HUES64 (cell line): Measurements from ENCODE around the gene SNX9.
A peak's percentile ranks its signal among the peaks of the same experiment; 100 is the strongest.

ENCODE experiments used
- H3K27ac ChIP-seq: 2 replicates; pipeline ENCODE4 v1.7.0; 2013; ENCODE audit warnings: low read depth, low read length, inconsistent platforms
- H3K27me3 ChIP-seq: 2 replicates; pipeline ENCODE4 v1.6.1; 2013; ENCODE audit warnings: mild to moderate bottlenecking, low read length; ENCODE audit not compliant: insufficient read depth
- H3K36me3 ChIP-seq: 2 replicates; pipeline ENCODE4 v1.6.1; 2013; ENCODE audit warnings: mild to moderate bottlenecking, low read length; ENCODE audit not compliant: insufficient read depth
- H3K4me1 ChIP-seq: 2 replicates; pipeline ENCODE4 v1.6.1; 2013; ENCODE audit warnings: mild to moderate bottlenecking, low read length, moderate library complexity; ENCODE audit not compliant: insufficient read depth
- H3K4me3 ChIP-seq: 2 replicates; pipeline ENCODE4 v1.5.1; 2013; ENCODE audit warnings: mild to moderate bottlenecking, low read length, moderate library complexity
- H3K9ac ChIP-seq: 2 replicates; pipeline ENCODE4 v1.6.1; 2013; ENCODE audit warnings: mild to moderate bottlenecking, low read depth, low read length
- H3K9me3 ChIP-seq: 2 replicates; pipeline ENCODE4 v1.6.1; 2013; ENCODE audit warnings: low read depth, low read length; ENCODE audit not compliant: insufficient read depth
- WGBS: fragments of 150-250, 120-280 bp; methylation state at CpG from one replicate; pipeline ENCODE4 v1.1.7; 2013; ENCODE audit warnings: missing lambda C conversion rate; 5-methylcytosine and 5-hydroxymethylcytosine counted together

Gene SNX9

DNA sequence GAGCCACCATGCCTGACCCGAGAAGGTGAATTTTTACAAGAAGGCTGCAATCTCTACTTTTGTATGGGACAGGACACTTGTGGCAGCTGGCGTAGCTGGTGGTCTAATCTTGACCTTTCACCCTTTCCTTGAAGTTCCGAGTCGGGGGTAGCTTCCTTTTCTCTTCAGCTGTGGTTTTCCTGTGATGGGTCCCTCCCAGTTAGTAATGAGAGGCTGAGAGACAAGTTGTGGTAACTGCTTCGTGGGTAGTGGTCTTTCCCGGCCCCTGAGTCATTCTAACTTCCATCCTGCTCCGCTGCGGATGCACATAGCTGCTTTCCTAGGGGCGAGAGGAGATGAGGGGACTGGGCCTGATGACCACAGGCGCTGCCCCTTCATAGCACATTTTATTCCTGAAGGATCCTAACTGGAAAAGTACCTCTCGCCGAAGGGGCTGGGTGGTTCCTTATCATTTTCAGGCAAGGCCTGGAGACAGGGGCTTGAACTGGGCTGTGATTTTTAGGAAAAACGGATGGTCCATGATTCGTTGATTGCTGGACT lies 161.7 kb downstream of the SNX9 start:
- WGBS: 75% methylated on average over 14 of the region's 14 CpGs
- H3K9me3 ChIP-seq: no peaks in the 10 kb centered on the region
- H3K27me3 ChIP-seq: peaks cover 22% of the 10 kb centered on the region
- H3K4me1 ChIP-seq: peaks cover 29% of the 10 kb centered on the region
- H3K4me3 ChIP-seq: no peak overlapping the region
- H3K36me3 ChIP-seq: no peaks in the 10 kb centered on the region
- no peak overlapping the region for H3K27ac ChIP-seq
- no peak overlapping the region for H3K9ac ChIP-seq

DNA sequence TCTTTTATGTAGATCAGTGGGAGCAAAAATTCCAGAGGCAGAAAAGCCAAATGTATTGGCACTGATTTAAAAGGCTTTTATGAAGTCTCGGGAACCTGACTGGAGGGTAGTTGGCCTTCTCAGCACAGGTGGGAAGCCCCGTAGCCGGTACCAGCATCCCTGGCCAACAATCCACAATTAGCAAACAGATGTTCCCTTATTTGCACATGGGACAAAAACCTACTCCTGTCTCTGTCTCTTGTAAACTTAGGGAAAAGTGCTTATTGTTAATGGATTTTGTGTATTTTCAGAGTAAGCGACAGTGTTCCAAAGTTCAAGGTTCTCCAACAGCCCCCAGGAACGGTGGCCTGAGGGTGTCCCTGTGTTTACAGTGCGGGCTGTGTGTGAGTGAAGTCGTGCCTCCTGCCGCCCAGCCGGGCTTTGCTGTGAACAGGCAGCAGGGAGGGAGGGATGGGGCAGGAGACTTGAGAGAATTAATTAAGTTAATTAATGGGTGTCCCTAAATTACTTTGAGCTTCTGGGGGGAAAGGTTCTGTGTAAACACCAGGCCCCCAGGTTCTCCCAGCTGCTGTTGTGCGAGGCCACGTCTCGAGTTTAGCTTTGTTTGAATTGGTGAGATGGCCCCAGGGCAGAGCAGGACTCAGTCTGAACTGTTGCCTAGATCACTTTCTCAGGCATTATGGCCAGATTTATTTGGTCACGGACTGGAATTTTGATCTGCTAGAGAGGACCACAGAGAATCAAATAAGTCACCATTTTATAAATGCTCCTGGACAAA lies 162.5 kb downstream of the SNX9 start:
- H3K27ac ChIP-seq: peak overlapping the region; percentile 49; the same call in 1 of the 2 replicates
- peaks cover 29% of the 10 kb centered on the region for H3K4me1 ChIP-seq
- no peaks in the 10 kb centered on the region for H3K9me3 ChIP-seq
- 0 out of 2 replicates have a peak overlapping the region, but pooled peaks have one; percentile 1 for H3K4me3 ChIP-seq
- H3K27me3 ChIP-seq: peaks cover 14% of the 10 kb centered on the region
- H3K9ac ChIP-seq: no peak overlapping the region
- 35% methylated on average over 13 of the region's 13 CpGs for WGBS
- H3K36me3 ChIP-seq: no peaks in the 10 kb centered on the region

DNA sequence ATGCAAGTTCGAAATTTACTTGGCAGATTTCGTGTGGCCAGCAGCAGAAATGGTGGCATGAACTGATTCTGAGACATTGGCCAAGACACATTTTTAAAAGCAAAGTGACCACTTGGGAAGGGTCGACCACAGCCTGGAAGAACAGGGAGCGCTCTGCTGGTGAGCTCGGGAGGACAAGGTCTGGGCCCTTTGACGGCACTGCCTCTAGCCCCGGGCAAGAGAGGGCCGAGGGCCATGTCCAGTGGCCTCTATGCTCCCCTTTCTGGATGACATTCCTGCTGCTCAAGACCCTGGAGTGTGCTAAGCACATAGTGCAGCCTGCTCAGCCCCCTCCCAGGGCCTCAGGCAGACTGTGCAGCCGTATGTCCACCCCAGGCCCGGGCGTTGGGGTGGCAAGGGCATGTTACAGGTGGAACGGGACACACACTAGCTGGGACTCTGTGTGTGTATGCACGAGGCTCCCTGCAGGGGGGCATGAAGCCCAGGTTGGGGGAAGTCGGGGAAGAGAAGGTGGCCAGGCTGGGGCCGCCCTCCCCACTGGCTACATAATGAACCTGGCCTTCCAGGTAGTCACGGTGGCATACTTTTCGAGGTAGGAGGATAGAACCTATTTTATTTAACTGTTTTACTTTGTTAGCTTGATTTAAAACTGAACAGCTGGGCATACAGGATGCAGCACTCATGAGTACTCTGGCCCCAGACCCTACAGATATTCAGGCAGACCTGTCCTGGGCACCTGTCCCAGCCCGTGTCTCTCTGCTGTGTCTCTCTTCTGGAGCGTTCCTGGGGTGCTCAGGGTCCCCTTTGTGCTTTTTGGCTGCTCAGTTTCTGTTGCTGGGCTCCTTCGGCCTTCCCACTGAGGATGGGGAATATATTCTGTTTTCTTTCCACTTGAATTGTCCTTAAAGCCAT lies 165.0 kb downstream of the SNX9 start:
- 87% methylated on average over 20 of the region's 20 CpGs for WGBS
- H3K4me3 ChIP-seq: no peak overlapping the region
- H3K4me1 ChIP-seq: peaks cover 22% of the 10 kb centered on the region
- H3K27me3 ChIP-seq: no peaks in the 10 kb centered on the region
- no peak overlapping the region for H3K9ac ChIP-seq
- no peaks in the 10 kb centered on the region for H3K9me3 ChIP-seq
- no peaks in the 10 kb centered on the region for H3K36me3 ChIP-seq
- H3K27ac ChIP-seq: no peak overlapping the region

DNA sequence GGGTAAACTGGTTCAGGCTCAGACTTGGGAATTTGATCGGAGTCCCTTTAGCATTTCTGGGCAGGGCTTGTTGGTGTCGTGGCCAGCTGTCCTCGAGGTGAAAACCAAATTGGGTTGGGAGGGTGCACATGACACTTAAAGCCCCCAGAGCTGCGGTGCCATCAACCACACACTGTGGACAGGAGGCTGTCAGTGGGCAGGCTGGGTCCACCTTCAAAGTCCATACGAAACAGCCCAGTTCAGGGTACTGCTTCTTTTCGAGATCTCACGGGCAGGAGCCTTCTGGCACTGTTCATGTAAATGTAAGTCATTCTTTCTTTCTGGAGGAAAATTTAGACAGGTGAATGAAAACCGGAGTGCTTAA lies 165.6 kb downstream of the SNX9 start:
- Histone ChIP-seq H3K4me1 (peaks cover 20% of the 10 kb centered on the region), H3K4me3 (no peak overlapping the region), H3K9ac (no peak overlapping the region), H3K27ac (no peak overlapping the region), H3K36me3 (no peaks in the 10 kb centered on the region), H3K9me3 (no peaks in the 10 kb centered on the region), H3K27me3 (no peaks in the 10 kb centered on the region)
- WGBS: 88% methylated on average over 8 of the region's 8 CpGs

DNA sequence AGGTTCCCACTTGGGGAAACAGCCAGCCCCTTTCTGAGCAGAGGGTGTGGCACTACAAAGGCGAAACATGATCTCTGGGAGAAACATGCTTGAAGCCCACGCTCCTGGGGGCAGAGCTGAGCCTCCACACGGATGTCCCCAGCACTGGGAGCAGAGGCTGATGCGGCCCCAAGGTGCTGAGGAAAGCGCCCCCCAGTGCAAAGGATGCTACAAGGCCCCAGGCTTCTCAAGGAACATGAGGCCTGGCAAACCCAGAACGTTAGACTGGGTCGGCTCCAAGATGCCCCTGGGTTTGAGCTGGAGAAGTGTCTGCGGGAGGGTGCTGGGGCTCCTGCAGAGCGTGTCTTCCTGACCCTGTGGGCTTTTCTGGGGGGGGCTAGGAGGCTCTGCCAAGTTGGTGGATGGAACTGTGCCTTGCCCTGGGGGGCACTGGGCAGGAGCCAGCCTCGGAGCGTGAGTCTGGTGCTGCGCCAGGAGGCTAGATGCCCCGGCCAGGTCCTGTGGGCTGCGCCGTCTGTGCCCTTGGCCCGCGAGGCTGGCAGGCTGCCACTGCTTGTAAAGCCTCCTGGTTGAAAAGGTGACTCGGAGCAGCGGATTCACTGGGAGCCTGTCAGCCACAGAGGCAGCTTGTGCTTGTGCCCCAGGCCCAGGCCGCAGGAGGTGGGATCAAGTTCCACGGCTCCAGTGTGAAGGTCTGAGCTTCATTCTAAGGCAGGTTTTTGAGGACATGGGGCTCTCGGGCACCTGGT lies 166.7 kb downstream of the SNX9 start:
- Histone ChIP-seq H3K4me3 (no peak overlapping the region), H3K9ac (no peak overlapping the region), H3K27me3 (no peaks in the 10 kb centered on the region), H3K36me3 (no peaks in the 10 kb centered on the region), H3K4me1 (peaks cover 18% of the 10 kb centered on the region), H3K9me3 (no peaks in the 10 kb centered on the region), H3K27ac (no peak overlapping the region; the same call in 1 of the 2 replicates)
- WGBS: 83% methylated on average over 22 of the region's 22 CpGs

DNA sequence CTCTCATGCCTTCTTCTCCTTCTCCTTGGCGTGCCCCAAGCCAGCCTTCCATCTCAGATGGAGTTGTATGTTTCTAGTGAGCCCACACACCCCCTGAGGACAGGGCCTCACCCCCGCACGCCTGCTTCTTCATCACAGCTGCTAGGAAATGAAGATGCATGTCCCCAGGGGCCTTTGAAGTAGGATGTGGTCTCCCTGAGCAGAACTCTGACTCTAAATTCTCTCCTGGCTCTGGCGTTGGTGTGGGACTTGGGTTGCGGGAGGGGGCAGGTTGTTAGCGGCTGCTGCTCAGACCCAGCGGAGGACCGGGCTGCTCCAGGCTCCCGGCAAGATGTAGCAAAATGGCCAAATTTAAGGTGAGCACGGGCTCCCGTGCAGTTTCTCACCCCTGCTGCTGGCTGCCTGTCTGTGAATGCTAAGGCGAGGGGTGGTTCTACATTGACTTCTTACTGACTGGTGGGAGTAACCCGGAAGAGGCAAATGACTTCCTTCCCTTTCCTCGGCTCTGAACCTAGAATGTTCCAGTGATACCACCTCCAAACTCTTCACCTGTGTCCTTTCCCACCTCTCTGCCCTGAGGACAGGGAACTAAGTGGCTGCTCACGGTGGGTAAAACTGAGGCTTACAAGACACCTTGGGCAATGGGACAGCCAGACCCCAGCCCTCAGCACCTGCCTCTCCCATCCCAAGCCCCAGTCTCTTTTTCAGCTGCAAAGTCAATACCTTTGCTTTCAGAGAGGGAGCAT lies 167.4 kb downstream of the SNX9 start:
- WGBS: 85% methylated on average over 15 of the region's 15 CpGs
- no peak overlapping the region for H3K9ac ChIP-seq
- H3K4me1 ChIP-seq: peaks cover 10% of the 10 kb centered on the region
- H3K36me3 ChIP-seq: no peaks in the 10 kb centered on the region
- no peak overlapping the region for H3K4me3 ChIP-seq
- H3K27me3 ChIP-seq: no peaks in the 10 kb centered on the region
- no peaks in the 10 kb centered on the region for H3K9me3 ChIP-seq
- H3K27ac ChIP-seq: no peak overlapping the region

DNA sequence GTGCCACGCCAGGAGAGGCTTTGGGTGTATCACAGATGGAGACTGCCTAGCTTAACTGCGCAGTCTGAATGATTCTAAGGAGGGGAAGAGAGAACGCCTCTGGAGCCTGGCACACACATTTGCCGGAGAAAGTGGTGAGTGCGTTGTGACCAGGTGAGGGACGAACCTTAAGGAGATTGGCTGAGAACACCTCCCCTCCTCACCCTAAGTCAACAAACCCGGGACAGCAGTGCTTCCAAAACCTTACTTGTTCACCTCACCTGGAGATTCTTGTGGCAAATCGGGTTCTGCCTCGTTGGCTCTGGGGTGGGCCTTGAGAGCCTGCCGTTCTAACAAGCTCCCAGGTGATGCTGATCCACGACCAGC lies 168.0 kb downstream of the SNX9 start:
- H3K27ac ChIP-seq: no peak overlapping the region
- no peaks in the 10 kb centered on the region for H3K9me3 ChIP-seq
- WGBS: 91% methylated on average over 11 of the region's 11 CpGs
- H3K4me1 ChIP-seq: peaks cover 8% of the 10 kb centered on the region
- H3K4me3 ChIP-seq: no peak overlapping the region
- no peaks in the 10 kb centered on the region for H3K36me3 ChIP-seq
- H3K27me3 ChIP-seq: no peaks in the 10 kb centered on the region
- H3K9ac ChIP-seq: no peak overlapping the region

DNA sequence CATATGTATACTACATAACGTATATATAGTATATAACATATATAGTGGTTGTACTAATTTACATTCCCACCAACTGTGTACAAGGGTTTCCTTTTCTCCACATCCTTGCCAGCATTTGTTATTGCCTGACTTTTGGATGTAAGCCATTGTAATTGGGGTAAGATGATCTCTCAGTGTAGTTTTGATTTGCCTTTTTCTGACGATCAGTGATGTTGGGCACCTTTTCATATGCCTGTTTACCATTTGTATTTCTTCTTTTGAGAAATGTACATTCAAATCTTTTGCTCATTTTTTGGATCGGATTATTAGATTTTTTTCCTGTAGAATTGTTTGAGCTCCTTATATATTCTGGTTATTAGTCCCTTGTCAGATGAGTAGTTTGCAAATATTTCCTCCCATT lies 170.0 kb downstream of the SNX9 start:
- no peak overlapping the region for H3K9ac ChIP-seq
- H3K9me3 ChIP-seq: no peaks in the 10 kb centered on the region
- no peaks in the 10 kb centered on the region for H3K36me3 ChIP-seq
- H3K27ac ChIP-seq: no peak overlapping the region
- H3K27me3 ChIP-seq: no peaks in the 10 kb centered on the region
- no peak overlapping the region for H3K4me3 ChIP-seq
- peaks cover 12% of the 10 kb centered on the region for H3K4me1 ChIP-seq
- WGBS: 100% methylated on average over 2 of the region's 3 CpGs

DNA sequence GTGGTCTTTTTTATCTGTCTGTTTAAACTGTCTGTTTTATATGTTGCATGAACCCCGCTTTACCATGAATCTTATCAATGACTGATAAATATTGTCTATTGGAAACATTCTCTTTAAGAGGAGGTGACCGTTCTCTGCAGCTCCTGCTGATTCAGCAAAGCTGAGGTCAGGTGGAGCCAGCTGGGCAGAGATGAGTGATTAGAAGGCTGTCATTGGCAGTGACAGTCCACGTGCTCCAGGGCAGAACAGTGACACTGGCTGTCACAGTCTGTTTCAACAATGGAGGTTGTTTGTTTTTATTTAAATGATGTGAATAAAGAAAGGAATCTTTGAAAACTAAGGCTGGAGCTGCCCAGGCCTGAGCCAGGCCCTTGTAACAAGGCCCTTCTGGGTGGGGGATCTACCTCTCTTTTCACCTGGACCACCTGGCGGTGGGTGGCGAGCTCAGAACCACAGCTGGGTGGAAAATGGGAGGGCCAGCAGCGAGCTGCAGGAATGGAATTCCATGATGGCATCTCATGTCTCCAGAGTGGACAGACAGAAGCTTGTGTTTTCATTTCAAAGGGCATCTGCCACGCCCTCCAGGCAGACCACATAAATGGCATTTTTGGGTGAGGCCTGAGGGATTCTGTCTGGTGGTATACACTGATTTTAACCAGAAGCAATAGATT lies 171.2 kb downstream of the SNX9 start:
- H3K9ac ChIP-seq: no peak overlapping the region
- no peaks in the 10 kb centered on the region for H3K27me3 ChIP-seq
- no peak overlapping the region for H3K27ac ChIP-seq
- H3K4me1 ChIP-seq: peaks cover 12% of the 10 kb centered on the region
- WGBS: 82% methylated on average over 7 of the region's 7 CpGs
- no peaks in the 10 kb centered on the region for H3K9me3 ChIP-seq
- no peak overlapping the region for H3K4me3 ChIP-seq
- no peaks in the 10 kb centered on the region for H3K36me3 ChIP-seq
